Thymus (tissue), 11 donors: Measurements from ENCODE around the gene ADCY3. TPM values are rescaled to one million over a fixed set of nuclear protein-coding genes. Genes with fewer than 3 reads are reported as not detected.

Experiments
- DNase-seq, 9 donors: peaks; one replicate each; pipeline ENCODE4 v3.0.0-alpha.2; 2013; ENCODE audit warnings: low spot score in 9 of 9, low read depth in 6 of 9, missing footprints in 1 of 9
- H3K27ac ChIP-seq, 2 donors: one replicate each; pipeline ENCODE4 v1.5.1; 2013; ENCODE audit warnings: control low read depth in 1 of 2, low read depth in 1 of 2, low read length in 1 of 2, mild to moderate bottlenecking in 1 of 2, moderate library complexity in 1 of 2
- H3K27me3 ChIP-seq, 2 donors: one replicate each; pipeline ENCODE4 v1.5.1; 2013; ENCODE audit warnings: low read length in 1 of 2; ENCODE audit not compliant: control insufficient read depth in 2 of 2, insufficient read depth in 1 of 2
- H3K36me3 ChIP-seq, 2 donors: one replicate each; pipeline ENCODE4 v1.5.1; 2013; ENCODE audit warnings: low read length in 1 of 2, mild to moderate bottlenecking in 1 of 2, moderate library complexity in 1 of 2; ENCODE audit not compliant: control insufficient read depth in 2 of 2, insufficient read depth in 2 of 2
- H3K4me1 ChIP-seq, 2 donors: one replicate each; pipeline ENCODE4 v1.5.1; 2013; ENCODE audit warnings: low read length in 2 of 2; ENCODE audit not compliant: control insufficient read depth in 2 of 2, insufficient read depth in 2 of 2
- H3K4me3 ChIP-seq, 2 donors: one replicate each; pipeline ENCODE4 v1.5.1; 2013; ENCODE audit warnings: low read length in 2 of 2, control low read depth in 1 of 2, mild to moderate bottlenecking in 1 of 2
- H3K9me3 ChIP-seq, 2 donors: one replicate each; pipeline ENCODE4 v1.5.1; 2013; ENCODE audit warnings: low read length in 1 of 2, mild to moderate bottlenecking in 1 of 2; ENCODE audit not compliant: control insufficient read depth in 2 of 2, insufficient read depth in 1 of 2
- WGBS: extraction: QIAGEN DNeasy Blood & Tissue Kit; methylation state at CpG from one replicate; pipeline ENCODE4 v1.1.7; 2013; 5-methylcytosine and 5-hydroxymethylcytosine counted together
- polyA plus RNA-seq: library from polyadenylated mRNA; stranded (reverse); fragments of 200-250 nt; gene quantifications from one replicate; pipeline ENCODE4 v1.2.3, GENCODE V29; 2013
- total RNA-seq: library from RNA; stranded (reverse); fragments of 120-200 nt; gene quantifications from one replicate; pipeline ENCODE4 v1.2.4, GENCODE V29; 2013
- donor health status: healthy.

Gene ADCY3
- total and polyA plus RNA-seq, 2 donors = 17.1 to 37.1 TPM

DNA sequence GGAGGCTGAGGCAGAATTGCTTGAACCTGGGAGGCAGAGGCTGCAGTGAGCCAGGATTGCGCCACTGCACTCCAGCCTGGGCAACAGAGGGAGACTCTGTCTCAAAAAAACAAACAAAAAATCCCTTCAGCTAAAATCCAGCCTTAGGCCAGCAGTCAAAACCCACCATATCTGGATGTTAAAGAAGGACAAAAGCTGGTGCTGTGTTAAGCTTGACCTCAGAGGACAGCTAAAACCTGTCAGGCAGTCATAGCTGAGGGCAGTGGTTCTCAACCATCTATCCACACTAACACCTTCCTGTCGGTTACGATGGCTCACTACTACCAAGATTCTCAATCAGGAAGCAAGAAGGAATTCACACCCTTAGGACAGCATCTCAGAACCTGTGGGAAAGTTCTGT is 136.4 kb downstream of the ADCY3 start:
- no peak overlapping the region for H3K27ac ChIP-seq
- 97% methylated on average over 3 of the region's 3 CpGs for WGBS
- H3K4me1 ChIP-seq = no peaks in the 10 kb centered on the region
- no peaks in the 10 kb centered on the region for H3K9me3 ChIP-seq
- H3K36me3 ChIP-seq = no peaks in the 10 kb centered on the region
- H3K4me3 ChIP-seq = no peak overlapping the region
- no peaks in the 10 kb centered on the region for H3K27me3 ChIP-seq
- DNase-seq = no peak

DNA sequence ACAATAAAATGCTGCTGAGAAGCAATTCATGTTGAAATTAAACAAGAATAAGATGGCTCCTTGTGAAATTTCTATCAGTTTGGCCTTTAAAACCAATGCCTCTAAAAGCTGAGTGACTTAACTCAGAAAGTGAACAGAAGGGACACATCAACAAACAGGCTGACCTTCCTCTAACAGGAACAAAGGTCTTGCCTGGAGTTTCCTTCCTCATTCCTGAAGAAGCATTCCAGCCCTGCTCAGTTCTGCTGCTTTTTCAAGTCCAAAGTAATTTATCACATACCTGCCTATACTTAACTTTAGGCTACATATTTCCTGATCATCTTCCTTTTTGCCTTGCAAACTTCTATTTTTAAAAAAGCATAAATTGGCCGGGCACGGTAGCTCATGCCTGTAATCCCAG is 140.9 kb downstream of the ADCY3 start:
- Histone ChIP-seq H3K4me1 (no peaks in the 10 kb centered on the region), H3K27ac (no peak overlapping the region), H3K4me3 (no peak overlapping the region), H3K36me3 (no peaks in the 10 kb centered on the region), H3K27me3 (no peaks in the 10 kb centered on the region), H3K9me3 (no peaks in the 10 kb centered on the region)
- 35% methylated on average over 2 of the region's 2 CpGs for WGBS
- DNase-seq = no peak

DNA sequence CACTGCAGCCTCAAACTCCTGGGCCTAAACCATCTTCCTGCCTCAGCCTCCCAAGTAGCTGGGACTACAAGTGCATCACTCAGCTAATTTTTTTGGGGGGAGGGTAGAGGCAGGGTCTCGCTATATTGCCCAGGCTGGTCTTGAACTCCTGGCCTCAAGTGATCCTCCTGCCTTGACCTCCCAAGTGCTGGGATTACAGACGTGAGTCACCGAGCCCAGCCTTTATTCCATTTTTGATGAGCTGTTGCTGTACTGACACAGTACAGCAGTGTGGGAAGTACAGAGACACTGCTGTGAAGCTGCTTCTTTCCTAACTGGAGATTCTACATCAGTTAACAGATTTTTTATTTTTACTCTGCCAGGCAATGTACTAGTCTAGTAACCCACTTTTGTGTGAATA is 145.7 kb downstream of the ADCY3 start:
- H3K4me3 ChIP-seq = no peak overlapping the region
- H3K9me3 ChIP-seq = no peaks in the 10 kb centered on the region
- peaks cover 3 to 6% of the 10 kb centered on the region in 2 donors for H3K36me3 ChIP-seq
- no peaks in the 10 kb centered on the region for H3K27me3 ChIP-seq
- WGBS = 96% methylated on average over 3 of the region's 3 CpGs
- no peak overlapping the region for H3K27ac ChIP-seq
- H3K4me1 ChIP-seq = no peaks in the 10 kb centered on the region
- no peak for DNase-seq

DNA sequence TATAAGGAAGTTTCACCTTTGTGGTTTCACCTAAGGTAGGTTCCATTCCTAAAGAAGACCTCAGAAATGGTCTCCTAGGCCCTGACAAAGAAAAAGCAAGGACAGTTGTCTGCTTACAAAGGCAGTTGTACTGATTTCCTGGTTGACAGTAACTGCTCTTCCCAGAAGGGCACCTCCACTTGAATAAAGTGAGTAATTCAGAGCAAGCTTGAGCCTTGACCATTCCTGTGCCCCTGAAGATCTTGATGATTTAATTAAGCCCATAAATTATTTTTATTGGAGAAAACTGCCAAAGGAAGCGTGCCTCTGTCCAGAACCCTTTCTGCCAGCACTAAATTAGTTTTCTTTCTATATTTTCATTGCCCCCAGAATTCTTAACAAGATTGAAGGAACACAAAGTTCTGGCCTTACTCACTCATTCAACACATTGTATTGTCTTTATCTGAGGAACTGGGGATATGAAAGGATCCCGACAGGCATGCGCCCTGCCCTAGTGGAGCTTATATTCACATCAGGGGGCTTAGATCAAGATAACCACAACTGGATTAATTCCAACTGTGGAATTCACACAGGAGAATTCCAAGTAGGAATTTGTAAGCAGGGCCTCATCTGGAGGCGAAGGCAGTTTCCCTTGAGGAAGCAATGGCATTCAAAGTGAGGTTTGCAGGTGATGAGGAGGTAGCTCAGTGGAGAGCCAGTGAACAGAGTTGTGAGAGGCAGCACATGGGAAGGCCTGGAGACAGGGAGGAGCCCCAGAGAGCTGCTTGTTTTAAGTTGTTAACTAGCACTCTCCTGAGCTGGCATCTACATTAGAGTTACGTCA is 148.1 kb downstream of the ADCY3 start:
- no peak for DNase-seq
- Histone ChIP-seq H3K4me1 (no peaks in the 10 kb centered on the region), H3K27ac (no peak overlapping the region), H3K9me3 (no peaks in the 10 kb centered on the region), H3K36me3 (peaks cover 13 to 16% of the 10 kb centered on the region in 2 donors), H3K4me3 (no peak overlapping the region), H3K27me3 (no peaks in the 10 kb centered on the region)
- WGBS = 98% methylated on average over 5 of the region's 5 CpGs

DNA sequence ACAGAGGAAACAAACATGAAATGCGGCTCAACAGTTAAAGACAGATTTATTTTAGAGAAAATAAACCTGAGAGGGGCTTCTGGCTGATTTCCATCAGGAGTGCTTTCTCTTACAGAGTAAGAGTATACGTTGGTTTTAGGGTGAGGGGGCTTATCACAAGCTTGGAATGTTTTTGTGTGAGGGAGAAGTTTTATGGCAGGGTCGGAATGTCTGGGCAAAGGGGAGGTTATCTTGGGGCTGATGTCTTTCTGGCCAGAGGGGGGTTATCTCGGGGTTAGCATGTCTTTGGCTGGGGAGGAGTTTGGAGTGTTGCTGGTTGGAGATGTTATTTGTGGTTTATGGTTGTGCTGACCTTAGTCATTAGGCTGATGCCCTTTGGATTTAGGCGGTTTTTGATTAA is 149.0 kb downstream of the ADCY3 start:
- no peak overlapping the region for H3K27ac ChIP-seq
- no peaks in the 10 kb centered on the region for H3K9me3 ChIP-seq
- H3K4me1 ChIP-seq = peaks cover 0 to 5% of the 10 kb centered on the region in 2 donors
- peaks cover 13 to 21% of the 10 kb centered on the region in 2 donors for H3K36me3 ChIP-seq
- no peak for DNase-seq
- H3K4me3 ChIP-seq = no peak overlapping the region
- 98% methylated on average over 5 of the region's 5 CpGs for WGBS
- H3K27me3 ChIP-seq = no peaks in the 10 kb centered on the region

Other genes with a start within 250 kb of the ADCY3 start
- 44.0 TPM for gene PTRHD1, start 126.8 kb downstream of the ADCY3 start, total RNA-seq
- 25.3 TPM for gene PTRHD1, start 126.8 kb downstream of the ADCY3 start, polyA plus RNA-seq
- gene CENPO, start 126.8 kb downstream of the ADCY3 start, total RNA-seq = 15.1 TPM
- gene CENPO, start 126.8 kb downstream of the ADCY3 start, polyA plus RNA-seq = 2.5 TPM
- gene DNAJC27, start 51.7 kb upstream of the ADCY3 start, total RNA-seq = 4.9 TPM
- 5.2 TPM for gene DNAJC27, start 51.7 kb upstream of the ADCY3 start, polyA plus RNA-seq
- 0.33 TPM for gene EFR3B, start 121.8 kb upstream of the ADCY3 start, total RNA-seq
- 0.18 TPM for gene EFR3B, start 121.8 kb upstream of the ADCY3 start, polyA plus RNA-seq
- gene POMC, start 248.3 kb upstream of the ADCY3 start, total RNA-seq = 11.7 TPM
- 20.3 TPM for gene POMC, start 248.3 kb upstream of the ADCY3 start, polyA plus RNA-seq